NCI-H1694 treated with DMSO at 0.1 percent for 48 hours (cell line): ENCODE measurements around the gene METTL6.
"Not testable (repeated sequence)": the region's sequence is repeated elsewhere in the genome, so short reads cannot be mapped to it uniquely, and the experiment has no call there.

ENCODE experiments used
- DNase-seq: peaks from one replicate; lab custom pipeline; 2025; lab: John Stamatoyannopoulos, UW

The METTL6 gene

GRCh38 chr3:15404767-15405166 lies 22.6 kb downstream of the METTL6 start:
- no peak for DNase-seq

- no peak for DNase-seq
Observed at GRCh38 chr3:15403965-15404364, 23.4 kb downstream of the METTL6 start.

- no peak for DNase-seq
Observed at GRCh38 chr3:15403495-15403894, 23.8 kb downstream of the METTL6 start.

- no peak for DNase-seq
Observed at GRCh38 chr3:15401936-15402335, 25.4 kb downstream of the METTL6 start.

- DNase-seq: no peak
Observed at GRCh38 chr3:15399970-15400369, 27.4 kb downstream of the METTL6 start.

- DNase-seq: not testable (repeated sequence)
Observed at GRCh38 chr3:15398731-15399133, 28.6 kb downstream of the METTL6 start.

- not testable (repeated sequence) for DNase-seq
Observed at GRCh38 chr3:15393252-15393651, 34.1 kb downstream of the METTL6 start.

GRCh38 chr3:15391007-15391406 lies 36.3 kb downstream of the METTL6 start:
- DNase-seq: no peak

GRCh38 chr3:15390460-15390859 lies 36.9 kb downstream of the METTL6 start:
- DNase-seq: no peak

- DNase-seq: not testable (repeated sequence)
Observed at GRCh38 chr3:15388335-15388734, 39.0 kb downstream of the METTL6 start.

- no peak for DNase-seq
Observed at GRCh38 chr3:15387735-15388134, 39.6 kb downstream of the METTL6 start.

GRCh38 chr3:15387171-15387581 lies 40.2 kb downstream of the METTL6 start:
- no peak for DNase-seq

- DNase-seq: not testable (repeated sequence)
Observed at GRCh38 chr3:15386654-15386955, 40.7 kb downstream of the METTL6 start.

GRCh38 chr3:15385901-15386653 lies 41.3 kb downstream of the METTL6 start:
- DNase-seq: no peak

- not testable (repeated sequence) for DNase-seq
Observed at GRCh38 chr3:15385238-15385695, 42.1 kb downstream of the METTL6 start.

- no peak for DNase-seq
Observed at GRCh38 chr3:15384510-15385237, 42.7 kb downstream of the METTL6 start.

- DNase-seq: no peak
Observed at GRCh38 chr3:15382405-15382923, 44.9 kb downstream of the METTL6 start.

GRCh38 chr3:15380980-15381890 lies 46.1 kb downstream of the METTL6 start:
- no peak for DNase-seq

- peak; percentile 33 for DNase-seq
Observed at GRCh38 chr3:15377961-15378791, 49.2 kb downstream of the METTL6 start.

GRCh38 chr3:15375461-15376000 lies 51.8 kb downstream of the METTL6 start:
- DNase-seq: no peak

- no peak for DNase-seq
Observed at GRCh38 chr3:15372918-15373317, 54.4 kb downstream of the METTL6 start.
